ENCODE data around the gene TCTN1.

Gene TCTN1

DNA sequence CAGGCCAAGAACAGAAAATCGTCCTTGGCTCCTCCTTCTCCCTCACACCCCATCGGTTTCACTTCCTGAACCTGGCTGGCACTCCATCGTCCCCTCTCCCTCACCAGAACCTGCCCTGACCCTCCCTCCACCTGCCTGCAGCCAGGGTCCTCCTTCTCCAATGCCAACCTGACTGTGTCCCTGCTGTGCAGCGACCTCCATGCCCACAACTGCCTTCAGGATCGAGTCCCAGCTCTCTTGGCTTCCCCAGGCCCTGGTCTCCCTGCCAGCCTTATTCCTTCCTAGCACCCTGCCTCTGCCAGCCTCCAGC is 55.2 kb downstream of the TCTN1 start:
- intact Hi-C loops (cut with DNase I; ENCODE audit: low total_unique reads): no loop called here
- Histone ChIP-seq H3K4me3 (no peak overlapping the region), H3K27me3 (no peaks in the 10 kb centered on the region), H3K9me3 (peaks cover 0 to 24% (median 21%) of the 10 kb centered on the region in 3 donors), H3K36me3 (peaks cover 0 to 6% (median 0%) of the 10 kb centered on the region in 3 donors), H3K4me1 (no peaks in the 10 kb centered on the region), H3K27ac (no peak overlapping the region)
- TF ChIP-seq, protein P1, sequence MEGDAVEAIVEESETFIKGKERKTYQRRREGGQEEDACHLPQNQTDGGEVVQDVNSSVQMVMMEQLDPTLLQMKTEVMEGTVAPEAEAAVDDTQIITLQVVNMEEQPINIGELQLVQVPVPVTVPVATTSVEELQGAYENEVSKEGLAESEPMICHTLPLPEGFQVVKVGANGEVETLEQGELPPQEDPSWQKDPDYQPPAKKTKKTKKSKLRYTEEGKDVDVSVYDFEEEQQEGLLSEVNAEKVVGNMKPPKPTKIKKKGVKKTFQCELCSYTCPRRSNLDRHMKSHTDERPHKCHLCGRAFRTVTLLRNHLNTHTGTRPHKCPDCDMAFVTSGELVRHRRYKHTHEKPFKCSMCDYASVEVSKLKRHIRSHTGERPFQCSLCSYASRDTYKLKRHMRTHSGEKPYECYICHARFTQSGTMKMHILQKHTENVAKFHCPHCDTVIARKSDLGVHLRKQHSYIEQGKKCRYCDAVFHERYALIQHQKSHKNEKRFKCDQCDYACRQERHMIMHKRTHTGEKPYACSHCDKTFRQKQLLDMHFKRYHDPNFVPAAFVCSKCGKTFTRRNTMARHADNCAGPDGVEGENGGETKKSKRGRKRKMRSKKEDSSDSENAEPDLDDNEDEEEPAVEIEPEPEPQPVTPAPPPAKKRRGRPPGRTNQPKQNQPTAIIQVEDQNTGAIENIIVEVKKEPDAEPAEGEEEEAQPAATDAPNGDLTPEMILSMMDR (IDR thresholded peaks at IDR 0.05): no peak
- no peak for DNase-seq

DNA sequence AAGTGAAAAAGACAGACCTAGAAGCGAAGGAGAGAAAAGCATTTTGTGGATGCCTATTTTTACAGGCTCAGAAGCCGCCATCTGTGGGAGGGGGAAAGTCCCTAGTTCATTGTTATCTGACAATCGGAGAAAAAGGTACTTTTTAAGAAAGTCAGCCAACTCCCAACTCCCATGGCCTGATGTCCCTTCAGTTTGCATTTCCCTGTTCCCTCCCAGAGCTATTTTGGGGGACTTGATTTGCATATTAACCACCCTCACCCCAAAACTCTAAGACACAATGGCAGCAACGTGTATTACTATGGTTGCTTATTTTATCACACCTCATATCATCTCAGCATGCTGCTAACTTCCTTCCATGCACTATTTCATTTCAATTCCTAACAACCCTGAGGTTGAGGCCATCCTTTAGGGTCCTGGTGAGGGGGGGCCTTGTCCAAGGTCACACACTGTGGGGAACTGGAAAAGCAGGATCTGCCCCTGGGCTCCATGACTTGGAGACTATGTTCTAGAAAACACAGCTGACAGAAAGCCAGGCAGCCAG is 56.3 kb downstream of the TCTN1 start:
- no peak overlapping the region for H3K27ac ChIP-seq
- peaks cover 0 to 6% (median 0%) of the 10 kb centered on the region in 3 donors for H3K36me3 ChIP-seq
- no peak overlapping the region for H3K4me3 ChIP-seq
- H3K4me1 ChIP-seq: no peaks in the 10 kb centered on the region
- intact Hi-C loops (cut with DNase I; ENCODE audit: low total_unique reads): no loop called here
- peaks cover 0 to 15% (median 14%) of the 10 kb centered on the region in 3 donors for H3K9me3 ChIP-seq
- TF ChIP-seq, protein P1 (IDR thresholded peaks at IDR 0.05): no peak
- no peaks in the 10 kb centered on the region for H3K27me3 ChIP-seq
- DNase-seq: no peak

DNA sequence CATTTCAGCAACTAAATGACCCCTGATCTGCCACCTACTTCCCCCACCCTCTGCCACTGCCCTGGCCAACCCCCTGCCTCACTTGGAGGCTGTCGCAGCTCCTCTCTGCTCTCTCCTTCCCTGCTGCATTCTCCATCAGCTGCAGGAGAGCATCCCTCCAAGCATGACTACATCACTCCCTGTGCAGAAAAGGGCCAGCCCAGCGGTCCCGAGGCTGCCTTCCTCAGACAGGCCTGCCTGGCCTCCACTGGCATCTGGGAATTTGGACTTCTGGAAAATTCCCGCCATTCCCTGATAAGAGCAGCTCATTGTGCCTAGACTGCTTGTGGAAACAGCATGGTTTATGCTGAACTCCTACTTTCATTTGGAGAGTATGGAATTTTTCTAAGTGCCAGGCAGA is 62.2 kb downstream of the TCTN1 start:
- TF ChIP-seq, protein P1 (IDR thresholded peaks at IDR 0.05): no peak
- Histone ChIP-seq H3K27ac (no peak overlapping the region), H3K4me3 (no peak overlapping the region), H3K9me3 (no peaks in the 10 kb centered on the region), H3K27me3 (no peaks in the 10 kb centered on the region), H3K36me3 (no peaks in the 10 kb centered on the region), H3K4me1 (peaks cover 0 to 3% (median 0%) of the 10 kb centered on the region in 4 donors)
- intact Hi-C loops (cut with DNase I; ENCODE audit: low total_unique reads): no loop called here
- DNase-seq: no peak

DNA sequence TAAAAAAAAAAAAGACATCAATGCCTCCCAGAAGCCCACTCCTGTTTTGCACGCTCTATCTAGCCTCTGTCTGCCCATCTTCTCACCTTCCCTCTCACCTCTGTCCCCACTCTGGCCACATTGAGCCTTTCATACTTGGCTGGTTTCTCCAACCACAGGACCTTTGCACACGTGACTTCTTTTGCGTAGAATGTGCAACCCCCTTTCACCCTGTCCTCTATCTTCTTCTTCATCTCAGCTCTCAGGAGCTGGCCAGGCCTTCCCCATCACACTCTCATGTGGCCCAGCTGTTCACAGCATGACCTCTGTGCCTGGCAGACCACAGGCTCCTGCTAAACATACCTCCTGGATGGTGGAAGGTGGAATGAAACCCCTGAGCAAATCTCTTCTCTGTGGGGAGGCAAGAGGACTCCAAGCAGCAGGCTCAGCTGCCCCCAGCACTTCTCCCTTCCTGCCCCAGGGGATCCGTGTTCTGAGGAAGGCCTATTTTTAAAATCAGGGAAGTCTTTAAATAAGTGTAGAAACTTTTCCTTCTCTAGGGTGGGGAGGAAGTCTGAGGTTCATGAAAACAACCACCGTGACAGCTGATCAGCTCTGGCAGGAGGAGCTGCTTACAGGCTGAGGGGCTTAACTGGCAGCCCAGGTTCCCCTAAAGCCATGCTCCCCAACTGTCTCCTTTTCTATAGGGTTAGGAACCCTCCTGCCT is 63.4 kb downstream of the TCTN1 start:
- intact Hi-C loops (cut with DNase I; ENCODE audit: low total_unique reads): no loop called here
- Histone ChIP-seq H3K27ac (no peak overlapping the region), H3K4me3 (no peak overlapping the region), H3K9me3 (no peaks in the 10 kb centered on the region), H3K36me3 (no peaks in the 10 kb centered on the region), H3K4me1 (peaks cover 0 to 3% (median 0%) of the 10 kb centered on the region in 4 donors), H3K27me3 (no peaks in the 10 kb centered on the region)
- TF ChIP-seq, protein P1 (IDR thresholded peaks at IDR 0.05): no peak
- DNase-seq: no peak

- Histone ChIP-seq H3K27ac (no peak overlapping the region), H3K4me1 (peaks cover 0 to 3% (median 0%) of the 10 kb centered on the region in 4 donors), H3K27me3 (no peaks in the 10 kb centered on the region), H3K4me3 (no peak overlapping the region), H3K9me3 (no peaks in the 10 kb centered on the region), H3K36me3 (no peaks in the 10 kb centered on the region)
- intact Hi-C loops (cut with DNase I; ENCODE audit: low total_unique reads): no loop called here
- TF ChIP-seq, protein P1 (IDR thresholded peaks at IDR 0.05): no peak
- DNase-seq: no peak
Observed at GRCh38 chr12:110677982-110678381, 64.1 kb downstream of the TCTN1 start.
